H54 (cell line): ENCODE data around the gene GRID1.

Experiments used
- DNase-seq: peaks from one replicate; pipeline ENCODE4 v3.0.0; 2011; ENCODE audit warnings: low spot score, mixed read lengths; ENCODE audit not compliant: insufficient read length
- FAIRE-seq: peaks from 3 replicates; lab custom pipeline; 2011; peaks lifted over from hg19 to GRCh38; lab: Jason Lieb, UNC
- POLR2A ChIP-seq: IDR thresholded peaks from 2 replicates; pipeline ENCODE4 v1.6.1; 2011; ENCODE audit warnings: low read depth, mild to moderate bottlenecking, low read length

Gene GRID1

GRCh38 chr10:85643845-85644525 is 722.6 kb downstream of the GRID1 start:
- TF ChIP-seq POLR2A: no peak
- FAIRE-seq (peak; percentile 78), DNase-seq (peak; percentile 58)

GRCh38 chr10:85643171-85643844 is 723.3 kb downstream of the GRID1 start:
- TF ChIP-seq POLR2A: no peak
- DNase-seq: no peak
- FAIRE-seq: no peak

GRCh38 chr10:85642421-85643170 is 724.0 kb downstream of the GRID1 start:
- FAIRE-seq (peak; percentile 86), DNase-seq (peak; percentile 54)
- no peak for TF ChIP-seq POLR2A

- FAIRE-seq (no peak), DNase-seq (peak; percentile 25)
- no peak for TF ChIP-seq POLR2A
These were observed 724.5 kb downstream of the GRID1 start for GRCh38 chr10:85642082-85642420.

GRCh38 chr10:85641479-85642009 is 725.1 kb downstream of the GRID1 start:
- DNase-seq (no peak), FAIRE-seq (no peak)
- no peak for TF ChIP-seq POLR2A

- no peak for TF ChIP-seq POLR2A
- DNase-seq (no peak), FAIRE-seq (no peak)
These were observed 727.8 kb downstream of the GRID1 start for GRCh38 chr10:85638797-85639196.

GRCh38 chr10:85635650-85636049 is 730.9 kb downstream of the GRID1 start:
- FAIRE-seq (peak; percentile 45), DNase-seq (no peak)
- no peak for TF ChIP-seq POLR2A

GRCh38 chr10:85624511-85624910 is 742.1 kb downstream of the GRID1 start:
- no peak for TF ChIP-seq POLR2A
- no peak for FAIRE-seq
- DNase-seq: no peak

- TF ChIP-seq POLR2A: no peak
- no peak for FAIRE-seq
- no peak for DNase-seq
These were observed 742.8 kb downstream of the GRID1 start for GRCh38 chr10:85623758-85624157.

- FAIRE-seq (no peak), DNase-seq (no peak)
- TF ChIP-seq POLR2A: no peak
These were observed 743.3 kb downstream of the GRID1 start for GRCh38 chr10:85623342-85623741.

- no peak for TF ChIP-seq POLR2A
- DNase-seq (no peak), FAIRE-seq (no peak)
These were observed 744.2 kb downstream of the GRID1 start for GRCh38 chr10:85622425-85622824.

- no peak for TF ChIP-seq POLR2A
- FAIRE-seq: no peak
These were observed 745.0 kb downstream of the GRID1 start for GRCh38 chr10:85621562-85621961.

GRCh38 chr10:85620807-85621206 is 745.8 kb downstream of the GRID1 start:
- no peak for FAIRE-seq

More at GRCh38 chr10:85621562-85621961, 745.0 kb downstream of the GRID1 start:
- no peak for DNase-seq

GRCh38 chr10:85619832-85620231 is 746.8 kb downstream of the GRID1 start:
- no peak for TF ChIP-seq POLR2A
- DNase-seq: no peak
- FAIRE-seq: no peak

More at GRCh38 chr10:85620807-85621206, 745.8 kb downstream of the GRID1 start:
- no peak for TF ChIP-seq POLR2A
- no peak for DNase-seq
